Sigmoid colon (tissue), 4 donors: Measurements from ENCODE around the gene UBE2Q1.

ENCODE experiments used
- CTCF ChIP-seq, 4 experiments: fragments of 450-650 bp in 3 of 4; fragments of 200-600 bp in 1 of 4; IDR thresholded peaks; one replicate each; pipeline ENCODE4 v1.5.1; 2016 to 2019; ENCODE audit warnings: antibody characterized with exemption in 4 of 4, mild to moderate bottlenecking in 3 of 4, moderate library complexity in 2 of 4
- POLR2A ChIP-seq, 2 donors: fragments of 450-650 bp; IDR thresholded peaks; one replicate each; pipeline ENCODE4 v1.6.1; 2016; ENCODE audit warnings: antibody characterized with exemption in 2 of 2, mild to moderate bottlenecking in 2 of 2, moderate library complexity in 2 of 2
- POLR2AphosphoS5 ChIP-seq, 4 donors: sonication (generic); formaldehyde crosslinking; IDR thresholded peaks; one replicate each; pipeline ENCODE4 v1.6.1; 2017; ENCODE audit warnings: antibody characterized with exemption in 4 of 4

- TF ChIP-seq CTCF (IDR thresholded peaks at IDR 0.05) (peak in 1 of 4 experiments; percentile 10), POLR2A (IDR thresholded peaks at IDR 0.05) (no peak), POLR2AphosphoS5 (IDR thresholded peaks at IDR 0.05) (no peak)
These were observed 24.3 kb downstream of the UBE2Q1 start for GRCh38 chr1:154533952-154534844.
